Gastroesophageal sphincter (tissue), 4 donors: Measurements from ENCODE around the gene RGS17. TPM values are rescaled to one million over a fixed set of nuclear protein-coding genes. Genes with fewer than 3 reads are reported as not detected.
A peak's percentile ranks its signal among the peaks of the same experiment; 100 is the strongest.

Experiments
- ATAC-seq: fragments of 150-250 bp; one replicate; pipeline ENCODE4 v1.9.1; 2016; ENCODE audit warnings: mild to moderate bottlenecking, moderate library complexity
- H3K27ac ChIP-seq, 4 donors: fragments of 200-600 bp; sonication (generic) in 3 of 4; 1 replicate in 3 of 4; 2 replicates in 1 of 4; pipeline ENCODE4 v1.5.1; 2016 to 2019
- H3K27me3 ChIP-seq: fragments of 200-600 bp; sonication (generic); one replicate; pipeline ENCODE4 v1.5.1; 2019
- H3K36me3 ChIP-seq, 2 donors: fragments of 200-600 bp; sonication (generic); one replicate each; pipeline ENCODE4 v1.5.1; 2019; ENCODE audit warnings: control low read depth in 1 of 2
- H3K4me1 ChIP-seq, 3 donors: fragments of 200-600 bp; sonication (generic); 1 replicate in 2 of 3; 2 replicates in 1 of 3; pipeline ENCODE4 v1.5.1; 2016 to 2019; ENCODE audit warnings: control low read depth in 2 of 3
- H3K4me3 ChIP-seq, 2 donors: fragments of 200-600 bp; sonication (generic); one replicate each; pipeline ENCODE4 v1.5.1; 2019; ENCODE audit warnings: mild to moderate bottlenecking in 1 of 2, moderate library complexity in 1 of 2
- H3K9me3 ChIP-seq, 3 donors: fragments of 200-600 bp; sonication (generic); one replicate each; pipeline ENCODE4 v1.5.1; 2017 to 2019; ENCODE audit warnings: control low read depth in 2 of 3
- CTCF ChIP-seq, 4 experiments: fragments of 200-600 bp in 2 of 4; fragments of 450-650 bp in 2 of 4; sonication (generic) in 1 of 4; IDR thresholded peaks; one replicate each; pipeline ENCODE4 v1.5.1; 2017 to 2019; ENCODE audit warnings: antibody characterized with exemption in 4 of 4, mild to moderate bottlenecking in 2 of 4, moderate library complexity in 2 of 4
- EP300 ChIP-seq: sonication (generic); formaldehyde crosslinking; IDR thresholded peaks from one replicate; pipeline ENCODE4 v1.6.1; 2017; ENCODE audit warnings: antibody characterized with exemption, mild to moderate bottlenecking
- POLR2A ChIP-seq, 2 donors: fragments of 450-650 bp; IDR thresholded peaks; one replicate each; pipeline ENCODE4 v1.6.1; 2017; ENCODE audit warnings: antibody characterized with exemption in 2 of 2, mild to moderate bottlenecking in 2 of 2, moderate library complexity in 1 of 2
- POLR2AphosphoS5 ChIP-seq: sonication (generic); formaldehyde crosslinking; IDR thresholded peaks from one replicate; pipeline ENCODE4 v1.6.1; 2017; ENCODE audit warnings: antibody characterized with exemption
- WGBS, 2 donors: methylation state at CpG; one replicate each; pipeline ENCODE4 v1.1.5; 2018; ENCODE audit warnings: low coverage in 1 of 2; 5-methylcytosine and 5-hydroxymethylcytosine counted together
- total RNA-seq, 4 donors: library from RNA; depleted of rRNA; stranded (reverse); fragments of >200 nt; gene quantifications; one replicate each; pipeline ENCODE4 v1.1.0, GENCODE V29; 2016

RGS17 gene
- total RNA-seq, 4 donors from 2014 or later = 0.19 to 0.27 TPM; not detected in 2

- ATAC-seq = no peak
- TF ChIP-seq CTCF (IDR thresholded peaks at IDR 0.05) = no peak
- no peak for TF ChIP-seq EP300
- TF ChIP-seq POLR2AphosphoS5 = no peak
- no peak for TF ChIP-seq POLR2A (IDR thresholded peaks at IDR 0.05)
- H3K9me3 ChIP-seq = no peaks in the 10 kb centered on the region
- no peaks in the 10 kb centered on the region for H3K36me3 ChIP-seq
- H3K27me3 ChIP-seq = no peaks in the 10 kb centered on the region
- no peak overlapping the region for H3K4me3 ChIP-seq
- no peaks in the 10 kb centered on the region for H3K4me1 ChIP-seq
- H3K27ac ChIP-seq = no peak overlapping the region
- WGBS, 2 donors = 86 to 89% methylated on average over 4 of the region's 4 CpGs
Observed at GRCh38 chr6:153028963-153029362, 102.1 kb downstream of the RGS17 start.

GRCh38 chr6:153028286-153028685, 102.8 kb downstream of the RGS17 start:
- ATAC-seq = no peak
- Histone ChIP-seq H3K9me3 (no peaks in the 10 kb centered on the region), H3K4me1 (no peaks in the 10 kb centered on the region), H3K27me3 (no peaks in the 10 kb centered on the region), H3K4me3 (no peak overlapping the region), H3K36me3 (no peaks in the 10 kb centered on the region), H3K27ac (no peak overlapping the region)
- WGBS, 2 donors = 50 to 100% methylated on average over 1 to 2 of the region's 2 CpGs
- TF ChIP-seq EP300 (no peak), POLR2A (IDR thresholded peaks at IDR 0.05) (no peak), CTCF (IDR thresholded peaks at IDR 0.05) (no peak), POLR2AphosphoS5 (no peak)

GRCh38 chr6:153027480-153027879, 103.6 kb downstream of the RGS17 start:
- TF ChIP-seq POLR2AphosphoS5 (no peak), EP300 (no peak), CTCF (IDR thresholded peaks at IDR 0.05) (no peak), POLR2A (IDR thresholded peaks at IDR 0.05) (no peak)
- Histone ChIP-seq H3K27me3 (no peaks in the 10 kb centered on the region), H3K36me3 (no peaks in the 10 kb centered on the region), H3K4me3 (no peak overlapping the region), H3K9me3 (no peaks in the 10 kb centered on the region), H3K4me1 (no peaks in the 10 kb centered on the region), H3K27ac (no peak overlapping the region)
- ATAC-seq = no peak
- 79 to 100% methylated on average over 2 to 4 of the region's 4 CpGs for WGBS, 2 donors

GRCh38 chr6:153024709-153025017, 106.4 kb downstream of the RGS17 start:
- Histone ChIP-seq H3K4me3 (no peak overlapping the region), H3K27ac (no peak overlapping the region), H3K27me3 (no peaks in the 10 kb centered on the region), H3K4me1 (no peaks in the 10 kb centered on the region), H3K36me3 (no peaks in the 10 kb centered on the region), H3K9me3 (no peaks in the 10 kb centered on the region)
- ATAC-seq = no peak
- WGBS, 2 donors = 7 to 33% methylated on average over 1 of the region's 1 CpG
- TF ChIP-seq EP300 (no peak), POLR2A (IDR thresholded peaks at IDR 0.05) (no peak), POLR2AphosphoS5 (no peak), CTCF (IDR thresholded peaks at IDR 0.05) (no peak)

- WGBS, 2 donors = 44% methylated on average over 5 to 6 of the region's 6 CpGs
- peak; percentile 55 for ATAC-seq
- Histone ChIP-seq H3K27me3 (no peaks in the 10 kb centered on the region), H3K4me3 (no peak overlapping the region), H3K36me3 (no peaks in the 10 kb centered on the region), H3K4me1 (no peaks in the 10 kb centered on the region), H3K9me3 (no peaks in the 10 kb centered on the region), H3K27ac (no peak overlapping the region)
- TF ChIP-seq CTCF (IDR thresholded peaks at IDR 0.05) = peak; percentile 66 to 77 (median 70)
- no peak for TF ChIP-seq POLR2AphosphoS5
- TF ChIP-seq EP300 = no peak
- no peak for TF ChIP-seq POLR2A (IDR thresholded peaks at IDR 0.05)
Observed at GRCh38 chr6:153023977-153024708, 106.9 kb downstream of the RGS17 start.
